GM13977 (cell line): ENCODE results near the gene ZSCAN22.

ENCODE experiments used
- DNase-seq: peaks from one replicate; pipeline ENCODE4 v3.0.0; 2012; ENCODE audit warnings: low spot score
- in situ Hi-C: fragments of 300-500 bp; cut with MboI; formaldehyde crosslinking; loops from one replicate; pipeline ENCODE4 v1.12.0; 2022; ENCODE audit warnings: low sequenced_read_pairs, low pct_unique_long_range_greater_than_20kb, mixed read lengths, inconsistent platforms; ENCODE audit not compliant: unreplicated experiment
- TF ChIP-seq, protein P1 (sequence below): IDR thresholded peaks from 2 replicates; pipeline ENCODE4 v1.5.1; 2012; ENCODE audit warnings: mild to moderate bottlenecking, control low read depth; ENCODE audit not compliant: insufficient read depth; ENCODE audit errors: extremely low read depth, missing control alignments

The ZSCAN22 gene

DNA sequence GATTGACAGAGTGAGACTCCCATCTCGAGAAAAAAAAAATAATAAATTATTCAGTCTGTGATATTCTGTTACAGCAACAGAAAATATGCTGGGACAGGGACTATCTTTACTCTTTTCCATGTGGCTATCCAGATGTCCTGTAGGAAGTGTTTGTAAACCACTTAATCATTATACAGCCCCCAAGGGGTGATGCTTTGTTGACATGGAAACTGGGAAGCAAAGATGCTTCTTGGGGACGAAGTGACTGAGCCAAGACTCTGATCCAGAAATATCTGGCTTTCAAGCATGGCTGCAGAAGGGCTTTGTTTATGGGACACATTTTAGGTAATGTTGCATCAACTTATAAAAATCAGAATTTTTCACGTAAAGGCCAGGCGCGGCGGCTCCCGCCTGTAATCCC is 42.6 kb upstream of the ZSCAN22 start:
- TF ChIP-seq, protein P1, sequence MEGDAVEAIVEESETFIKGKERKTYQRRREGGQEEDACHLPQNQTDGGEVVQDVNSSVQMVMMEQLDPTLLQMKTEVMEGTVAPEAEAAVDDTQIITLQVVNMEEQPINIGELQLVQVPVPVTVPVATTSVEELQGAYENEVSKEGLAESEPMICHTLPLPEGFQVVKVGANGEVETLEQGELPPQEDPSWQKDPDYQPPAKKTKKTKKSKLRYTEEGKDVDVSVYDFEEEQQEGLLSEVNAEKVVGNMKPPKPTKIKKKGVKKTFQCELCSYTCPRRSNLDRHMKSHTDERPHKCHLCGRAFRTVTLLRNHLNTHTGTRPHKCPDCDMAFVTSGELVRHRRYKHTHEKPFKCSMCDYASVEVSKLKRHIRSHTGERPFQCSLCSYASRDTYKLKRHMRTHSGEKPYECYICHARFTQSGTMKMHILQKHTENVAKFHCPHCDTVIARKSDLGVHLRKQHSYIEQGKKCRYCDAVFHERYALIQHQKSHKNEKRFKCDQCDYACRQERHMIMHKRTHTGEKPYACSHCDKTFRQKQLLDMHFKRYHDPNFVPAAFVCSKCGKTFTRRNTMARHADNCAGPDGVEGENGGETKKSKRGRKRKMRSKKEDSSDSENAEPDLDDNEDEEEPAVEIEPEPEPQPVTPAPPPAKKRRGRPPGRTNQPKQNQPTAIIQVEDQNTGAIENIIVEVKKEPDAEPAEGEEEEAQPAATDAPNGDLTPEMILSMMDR: no peak
- no peak for DNase-seq
- in situ Hi-C loops: no loop called here

DNA sequence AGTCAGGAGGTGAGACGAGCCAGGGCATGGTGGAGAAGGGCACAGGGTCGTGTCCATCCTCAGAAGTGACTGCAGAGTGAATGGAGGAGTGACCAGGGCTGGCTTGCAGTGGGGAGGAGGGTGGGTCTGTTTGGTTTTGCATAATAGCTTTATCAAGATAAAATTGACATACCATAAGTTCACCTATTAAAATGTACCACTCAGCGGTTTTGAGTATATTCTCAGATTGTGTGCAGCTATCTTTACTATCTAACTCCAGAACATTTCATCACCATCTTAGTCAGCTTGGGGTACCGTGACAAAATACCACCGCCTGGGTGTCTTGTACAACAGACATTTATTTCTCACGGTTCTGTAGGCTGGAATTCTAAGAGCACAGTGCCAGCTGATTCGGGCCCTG is 34.9 kb upstream of the ZSCAN22 start:
- no peak for DNase-seq
- in situ Hi-C loops: no loop called here
- TF ChIP-seq, protein P1: no peak

DNA sequence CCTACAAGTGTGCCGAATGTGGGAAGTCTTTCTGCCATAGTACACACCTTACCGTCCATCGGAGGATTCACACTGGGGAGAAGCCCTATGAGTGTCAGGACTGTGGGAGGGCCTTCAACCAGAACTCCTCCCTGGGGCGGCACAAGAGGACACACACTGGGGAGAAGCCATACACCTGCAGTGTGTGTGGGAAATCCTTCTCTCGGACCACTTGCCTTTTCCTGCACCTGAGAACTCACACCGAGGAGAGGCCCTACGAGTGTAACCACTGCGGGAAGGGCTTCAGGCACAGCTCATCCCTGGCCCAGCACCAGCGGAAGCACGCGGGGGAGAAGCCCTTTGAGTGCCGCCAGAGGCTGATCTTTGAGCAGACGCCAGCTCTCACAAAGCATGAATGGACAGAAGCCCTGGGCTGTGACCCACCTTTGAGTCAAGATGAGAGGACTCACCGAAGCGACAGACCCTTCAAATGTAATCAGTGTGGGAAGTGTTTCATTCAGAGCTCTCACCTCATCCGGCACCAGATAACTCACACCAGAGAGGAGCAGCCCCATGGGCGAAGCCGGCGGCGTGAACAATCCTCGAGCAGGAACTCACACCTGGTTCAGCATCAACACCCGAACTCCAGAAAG is 31.9 kb upstream of the ZSCAN22 start:
- TF ChIP-seq, protein P1: no peak
- in situ Hi-C loops: no loop called here
- DNase-seq: no peak

DNA sequence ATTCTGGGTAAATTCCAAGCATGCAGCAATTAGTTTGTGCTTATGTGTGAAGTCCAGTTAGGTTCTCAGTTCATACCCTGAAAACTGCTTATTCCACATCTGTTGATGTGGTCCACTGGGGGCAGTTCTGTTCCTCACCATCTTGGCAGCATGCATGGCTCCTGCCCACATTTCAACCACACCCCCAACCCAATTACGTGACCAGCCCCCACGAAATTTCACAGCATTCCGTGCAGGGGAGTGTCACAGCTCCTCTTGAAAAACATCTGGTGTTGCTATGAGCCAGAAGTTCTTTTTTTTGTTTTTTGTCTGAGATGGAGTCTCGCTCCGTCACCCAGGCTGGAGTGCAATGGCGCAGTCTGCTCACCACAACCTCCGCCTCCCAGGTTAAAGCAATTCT is 30.7 kb upstream of the ZSCAN22 start:
- in situ Hi-C loops: no loop called here

DNA sequence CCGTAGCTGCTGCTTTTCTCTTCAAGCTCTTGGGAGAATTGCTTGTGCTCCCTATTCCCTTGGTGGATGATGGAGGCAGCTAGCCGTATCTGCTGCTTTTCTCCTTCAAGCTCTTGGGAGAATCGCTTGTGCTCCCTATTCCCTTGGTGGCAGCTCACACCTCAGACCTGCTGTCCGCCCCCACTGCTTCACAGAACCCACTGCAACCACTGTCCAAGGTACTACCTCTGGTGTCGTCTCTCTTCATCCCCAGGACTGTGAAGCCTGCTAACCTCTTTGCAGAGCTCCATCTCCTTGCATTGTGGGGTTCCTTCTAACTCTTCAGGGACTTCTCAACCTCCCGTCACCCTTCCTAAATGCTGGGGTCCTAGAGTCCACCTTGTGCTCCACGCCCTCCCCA is 26.2 kb upstream of the ZSCAN22 start:
- no peak for DNase-seq
- in situ Hi-C loops: no loop called here
- TF ChIP-seq, protein P1: no peak

More for the DNA sequence above, 30.7 kb upstream of the ZSCAN22 start:
- TF ChIP-seq, protein P1: no peak
- no peak for DNase-seq

DNA sequence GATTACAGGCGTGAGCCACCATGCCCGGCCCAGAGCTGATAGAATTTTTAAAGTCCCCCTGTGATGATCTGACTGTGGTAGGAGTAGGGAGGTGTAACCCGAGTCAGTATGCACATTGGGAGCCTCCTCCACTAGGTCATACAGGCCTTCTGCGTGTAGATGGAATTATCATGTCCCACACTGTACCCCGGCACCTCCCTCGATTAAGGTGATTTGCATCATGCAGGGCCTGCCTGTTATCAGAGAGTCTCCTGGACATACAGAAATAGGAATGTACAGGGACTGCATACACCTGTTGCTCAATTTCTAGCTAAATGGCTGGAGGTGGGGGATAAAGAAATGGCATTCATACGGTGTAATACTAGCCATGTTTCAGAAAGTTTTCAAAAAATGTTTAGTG is 22.5 kb upstream of the ZSCAN22 start:
- DNase-seq: no peak
- TF ChIP-seq, protein P1: no peak
- in situ Hi-C loops: no loop called here

DNA sequence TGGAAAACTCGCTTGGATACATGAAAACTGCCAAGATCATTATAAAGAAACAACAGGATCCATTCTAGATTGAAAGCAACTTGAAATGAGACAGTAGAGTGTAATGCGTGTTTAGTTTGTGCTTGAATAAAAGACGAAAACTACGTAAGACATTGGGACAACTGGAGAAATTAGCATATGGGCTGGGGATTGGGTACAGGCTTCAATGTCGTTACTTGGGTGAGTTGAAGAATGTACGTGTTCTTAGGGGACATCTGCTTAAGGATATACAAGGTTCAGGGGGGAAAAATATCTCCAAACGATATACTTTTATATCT is 22.1 kb upstream of the ZSCAN22 start:
- no peak for DNase-seq
- in situ Hi-C loops: no loop called here
- TF ChIP-seq, protein P1: no peak
